GM12878 (cell line): Measurements from ENCODE around the gene MRGPRE. TPM values are rescaled to one million over a fixed set of nuclear protein-coding genes. Genes with fewer than 3 reads are reported as not detected.
A peak's percentile ranks its signal among the peaks of the same experiment; 100 is the strongest.

Experiments used
- ATAC-seq: fragments of 200-7000 bp; cut with Tn5 transposase; 3 replicates; pipeline ENCODE4 v1.9.1; 2020; ENCODE audit warnings: mild to moderate bottlenecking, moderate library complexity
- BruUV-seq: library from RNA; stranded (reverse); fragments of 400-500 nt; replicated peaks from 2 replicates; lab custom pipeline; 2021; lab: Mats Ljungman, UMichigan
- CTCF ChIA-PET: fragments of 300-600 bp; sonication (Branson Sonifier 250); formaldehyde crosslinking; extraction: SDS; loops from one replicate; lab custom pipeline; 2021; ENCODE audit warnings: inconsistent platforms; lab: Yijun Ruan, JAX
- POLR2A ChIA-PET: fragments of 350-600 bp; formaldehyde crosslinking; extraction: SDS; loops from one replicate; lab custom pipeline; 2021; ENCODE audit warnings: inconsistent platforms; lab: Charles Lee
- RAD21 ChIA-PET: fragments of 300-600 bp; sonication (Branson Sonifier 250); formaldehyde crosslinking; loops from one replicate; lab custom pipeline; 2023; ENCODE audit warnings: antibody characterized with exemption; ENCODE audit not compliant: unreplicated experiment; lab: Charles Lee
- SMC1A ChIA-PET: fragments of 300-600 bp; sonication (Branson Sonifier 250); formaldehyde crosslinking; loops from one replicate; lab custom pipeline; 2023; ENCODE audit not compliant: unreplicated experiment, uncharacterized antibody; lab: Charles Lee
- DNase-seq: peaks from one replicate; pipeline ENCODE4 v3.0.0-alpha.2; 2011; ENCODE audit warnings: low read depth, low spot score
- FAIRE-seq: peaks from 3 replicates; lab custom pipeline; 2011; peaks lifted over from hg19 to GRCh38; lab: Jason Lieb, UNC
- H2AFZ ChIP-seq: 2 replicates; pipeline ENCODE4 v1.6.0; 2011; ENCODE audit warnings: low read depth, low read length, control low read depth; ENCODE audit not compliant: control insufficient read depth
- H3K27ac ChIP-seq: 2 replicates; pipeline ENCODE4 v1.5.1; 2011; ENCODE audit warnings: control low read depth; ENCODE audit not compliant: control insufficient read depth, insufficient read depth
- H3K27me3 ChIP-seq, 2 experiments: replicated peaks in 1 of 2; 2 replicates each; pipeline versions ENCODE4 v1.6.0 to v1.6.1; 2011; ENCODE audit warnings: low read length in 1 of 2; ENCODE audit not compliant: control insufficient read depth in 2 of 2, insufficient read depth in 2 of 2
- H3K36me3 ChIP-seq, 2 experiments: 2 replicates each; pipeline ENCODE4 v1.5.1; 2011; ENCODE audit warnings: low read length in 1 of 2; ENCODE audit not compliant: control insufficient read depth in 2 of 2, insufficient read depth in 2 of 2
- H3K4me1 ChIP-seq: 2 replicates; pipeline ENCODE4 v1.6.1; 2011; ENCODE audit warnings: mild to moderate bottlenecking, low read length, moderate library complexity, mixed read lengths; ENCODE audit not compliant: control insufficient read depth, insufficient read depth
- H3K4me2 ChIP-seq: 2 replicates; pipeline ENCODE4 v1.6.0; 2011; ENCODE audit warnings: control low read depth; ENCODE audit not compliant: control insufficient read depth, insufficient read depth
- H3K4me3 ChIP-seq: fragments of 200-600 bp; sonication (generic); 2 replicates; pipeline ENCODE4 v1.5.1; 2016
- H3K79me2 ChIP-seq: 2 replicates; pipeline ENCODE4 v1.6.0; 2011; ENCODE audit warnings: low read length; ENCODE audit not compliant: control insufficient read depth, insufficient read depth
- H3K9ac ChIP-seq: 2 replicates; pipeline ENCODE4 v1.8.0; 2011; ENCODE audit warnings: low read length, control low read depth, mixed read lengths; ENCODE audit not compliant: control insufficient read depth, insufficient read depth
- H3K9me3 ChIP-seq: replicated peaks from 3 replicates; pipeline ENCODE4 v1.5.1; 2011; ENCODE audit warnings: mild to moderate bottlenecking, low read length; ENCODE audit not compliant: control insufficient read depth, insufficient read depth
- H4K20me1 ChIP-seq: 2 replicates; pipeline ENCODE4 v1.6.0; 2011; ENCODE audit not compliant: control insufficient read depth, insufficient read depth
- BCL11A ChIP-seq: IDR thresholded peaks from 2 replicates; pipeline ENCODE4 v1.6.1; 2011; ENCODE audit warnings: low read depth, low read length
- ETV6 ChIP-seq, 2 experiments: fragments of 450-650 bp in 1 of 2; IDR thresholded peaks in 1 of 2; conservative IDR thresholded peaks in 1 of 2; 2 replicates each; pipeline ENCODE4 v1.6.1; 2014; ENCODE audit warnings: antibody characterized with exemption in 1 of 2, borderline replicate concordance in 1 of 2, low read depth in 1 of 2, mild to moderate bottlenecking in 1 of 2, moderate library complexity in 1 of 2
- IKZF1 ChIP-seq: fragments of 450-650 bp; conservative IDR thresholded peaks from 2 replicates; pipeline ENCODE4 v1.6.1; 2017; ENCODE audit warnings: antibody characterized with exemption, mild to moderate bottlenecking
- MEF2A ChIP-seq: IDR thresholded peaks from 2 replicates; pipeline ENCODE4 v1.6.1; 2011; ENCODE audit warnings: low read depth, mild to moderate bottlenecking, low read length, moderate library complexity; ENCODE audit not compliant: insufficient read depth
- SIN3A ChIP-seq: IDR thresholded peaks from 2 replicates; pipeline ENCODE4 v1.6.1; 2012; ENCODE audit warnings: low read depth, low read length, improper control_type of control experiment
- SPI1 ChIP-seq: IDR thresholded peaks from 2 replicates; pipeline ENCODE4 v1.6.1; 2011; ENCODE audit warnings: low read depth, mild to moderate bottlenecking, low read length, moderate library complexity, borderline replicate concordance; ENCODE audit not compliant: insufficient read depth
- WGBS: methylation state at CpG from one replicate; pipeline ENCODE4 v1.1.6; 2016; ENCODE audit warnings: low lambda C conversion rate; ENCODE audit not compliant: insufficient replicate concordance, insufficient coverage; ENCODE audit errors: missing lambda C conversion rate; 5-methylcytosine and 5-hydroxymethylcytosine counted together
- in situ Hi-C: fragments of 300-500 bp; cut with MboI; formaldehyde crosslinking; loops from 9 replicates; pipeline ENCODE4 v1.14.3; 2018; ENCODE audit warnings: mixed read lengths
- intact Hi-C: fragments of 100-400 bp; cut with micrococcal nuclease; formaldehyde crosslinking; loops from one replicate; pipeline ENCODE4 v1.14.2; 2022; ENCODE audit not compliant: unreplicated experiment
- polyA plus RNA-seq, 11 experiments: library from polyadenylated mRNA; depleted of rRNA in 4 of 11; unstranded in 6 of 11; stranded (reverse) in 5 of 11; fragments of >200 nt; fragmentation: Nextera tagmentation in 4 of 11; fragmentation: Illumina TruSeq in 1 of 11; extraction: Ambion mirVana in 4 of 11; extraction: Trizol in 1 of 11; gene quantifications; 1 replicate in 1 of 11; 2 replicates in 10 of 11; pipeline versions ENCODE4 v1.2.1 to v1.2.3, GENCODE V29; 2011 to 2016; ENCODE audit warnings: inconsistent platforms in 2 of 11, missing spikeins in 2 of 11, low read depth in 1 of 11
- total RNA-seq, 4 experiments: library from RNA; depleted of rRNA in 3 of 4; stranded (reverse); fragments of >200 nt in 3 of 4; fragmentation: Illumina TruSeq in 1 of 4; extraction: Trizol in 1 of 4; gene quantifications; 2 replicates each; pipeline versions ENCODE4 v1.2.1 to v1.2.3, GENCODE V29; 2013 to 2021
- TF ChIP-seq, protein P1 (sequence below): fragments of 450-650 bp; formaldehyde crosslinking; IDR thresholded peaks from 2 replicates; pipeline ENCODE4 v1.5.0; 2022; ENCODE audit warnings: mild to moderate bottlenecking, missing genetic modification characterization
- TF ChIP-seq, protein P2 (sequence below): IDR thresholded peaks from 2 replicates; pipeline ENCODE4 v1.6.1; 2012; ENCODE audit warnings: low read depth, low read length, improper control_type of control experiment
- TF ChIP-seq, protein P3 (sequence below): fragments of 450-650 bp; IDR thresholded peaks from 2 replicates; pipeline ENCODE4 v1.6.1; 2018; ENCODE audit warnings: borderline replicate concordance, mild to moderate bottlenecking; ENCODE audit not compliant: partially characterized antibody
- TF ChIP-seq, protein P4 (sequence below): fragments of 450-650 bp; IDR thresholded peaks from 2 replicates; pipeline ENCODE4 v1.6.1; 2017; ENCODE audit warnings: mild to moderate bottlenecking, low read depth, inconsistent platforms; ENCODE audit not compliant: poor library complexity, severe bottlenecking

The MRGPRE gene
- total and polyA plus RNA-seq, 10 of the 15 experiments (the other 5 are each of a cell fraction or from before 2014, with no cell fraction given): 0.34 TPM; not detected in 9

DNA sequence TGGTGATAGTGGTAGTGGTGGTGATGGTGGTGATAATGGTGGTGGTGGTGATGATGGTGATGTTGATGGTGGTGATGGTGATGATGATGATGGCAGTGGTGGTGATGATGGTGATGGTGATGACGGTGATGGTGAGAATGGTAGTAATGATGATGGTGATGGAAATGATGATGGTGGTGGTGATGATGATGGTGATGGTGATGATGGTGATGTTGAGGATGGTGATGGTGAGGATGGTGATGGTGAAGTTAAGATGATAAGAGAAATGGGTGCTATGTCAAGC, 25.4 kb downstream of the MRGPRE start (continued):
- TF ChIP-seq, protein P1, sequence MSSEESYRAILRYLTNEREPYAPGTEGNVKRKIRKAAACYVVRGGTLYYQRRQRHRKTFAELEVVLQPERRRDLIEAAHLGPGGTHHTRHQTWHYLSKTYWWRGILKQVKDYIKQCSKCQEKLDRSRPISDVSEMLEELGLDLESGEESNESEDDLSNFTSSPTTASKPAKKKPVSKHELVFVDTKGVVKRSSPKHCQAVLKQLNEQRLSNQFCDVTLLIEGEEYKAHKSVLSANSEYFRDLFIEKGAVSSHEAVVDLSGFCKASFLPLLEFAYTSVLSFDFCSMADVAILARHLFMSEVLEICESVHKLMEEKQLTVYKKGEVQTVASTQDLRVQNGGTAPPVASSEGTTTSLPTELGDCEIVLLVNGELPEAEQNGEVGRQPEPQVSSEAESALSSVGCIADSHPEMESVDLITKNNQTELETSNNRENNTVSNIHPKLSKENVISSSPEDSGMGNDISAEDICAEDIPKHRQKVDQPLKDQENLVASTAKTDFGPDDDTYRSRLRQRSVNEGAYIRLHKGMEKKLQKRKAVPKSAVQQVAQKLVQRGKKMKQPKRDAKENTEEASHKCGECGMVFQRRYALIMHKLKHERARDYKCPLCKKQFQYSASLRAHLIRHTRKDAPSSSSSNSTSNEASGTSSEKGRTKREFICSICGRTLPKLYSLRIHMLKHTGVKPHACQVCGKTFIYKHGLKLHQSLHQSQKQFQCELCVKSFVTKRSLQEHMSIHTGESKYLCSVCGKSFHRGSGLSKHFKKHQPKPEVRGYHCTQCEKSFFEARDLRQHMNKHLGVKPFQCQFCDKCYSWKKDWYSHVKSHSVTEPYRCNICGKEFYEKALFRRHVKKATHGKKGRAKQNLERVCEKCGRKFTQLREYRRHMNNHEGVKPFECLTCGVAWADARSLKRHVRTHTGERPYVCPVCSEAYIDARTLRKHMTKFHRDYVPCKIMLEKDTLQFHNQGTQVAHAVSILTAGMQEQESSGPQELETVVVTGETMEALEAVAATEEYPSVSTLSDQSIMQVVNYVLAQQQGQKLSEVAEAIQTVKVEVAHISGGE (CRISPR knock-in tag): no peak
- TF ChIP-seq, all 136 proteins: peak for 0

DNA sequence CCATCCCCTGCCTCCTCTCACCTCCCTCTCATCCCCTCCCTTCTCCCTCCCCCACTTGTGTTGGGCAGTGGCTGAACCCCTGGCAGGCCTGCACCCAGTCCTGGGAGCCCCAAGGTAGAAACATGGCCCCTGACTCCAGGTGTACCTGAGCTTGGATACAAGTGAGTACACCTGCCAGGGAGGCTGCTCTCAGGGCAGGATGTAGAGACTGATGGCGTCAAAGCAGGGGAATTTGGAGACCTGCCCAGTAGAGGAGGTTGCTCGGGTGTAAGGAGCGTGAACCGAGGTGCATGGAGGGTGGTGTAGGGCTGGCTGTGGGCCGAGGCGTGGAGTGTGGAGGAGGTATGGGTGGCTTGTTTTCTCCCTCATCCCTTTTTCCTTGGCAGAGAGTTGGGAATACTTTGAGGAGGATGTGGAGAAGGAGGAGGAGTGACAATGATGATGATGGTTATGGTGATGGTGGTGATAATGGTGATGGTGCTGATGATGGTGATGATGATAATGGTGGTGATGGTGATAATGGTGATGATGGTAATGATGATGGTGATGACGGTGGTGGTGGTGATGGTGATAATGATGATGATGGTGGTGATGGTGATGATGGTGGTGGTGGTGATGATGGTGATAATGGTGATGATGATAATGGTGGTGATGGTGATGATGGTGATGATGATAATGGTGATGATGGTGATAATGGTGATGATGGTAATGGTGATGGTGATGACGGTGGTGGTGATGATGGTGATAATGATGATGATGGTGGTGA, 25.9 kb downstream of the MRGPRE start:
- in situ Hi-C loops: no loop called here
- POLR2A ChIA-PET: no interaction called here
- ATAC-seq: no peak
- Histone ChIP-seq H3K4me2 (no peak overlapping the region), H2AFZ (no peak overlapping the region), H3K36me3 (no peaks in the 10 kb centered on the region), H3K9ac (no peak overlapping the region), H3K9me3 (no peaks in the 10 kb centered on the region), H3K4me3 (no peak overlapping the region), H3K79me2 (no peaks in the 10 kb centered on the region), H3K27me3 (peaks cover 2% of the 10 kb centered on the region in 2 experiments; a peak in 3 of 4 replicates), H4K20me1 (no peaks in the 10 kb centered on the region), H3K27ac (no peak overlapping the region), H3K4me1 (no peaks in the 10 kb centered on the region)
- peak; percentile 44 for FAIRE-seq
- SMC1A ChIA-PET: no interaction called here
- intact Hi-C loops: no loop called here
- WGBS: 33% methylated on average over 8 of the region's 8 CpGs
- no TSS peak for BruUV-seq
- TF ChIP-seq, protein P2, sequence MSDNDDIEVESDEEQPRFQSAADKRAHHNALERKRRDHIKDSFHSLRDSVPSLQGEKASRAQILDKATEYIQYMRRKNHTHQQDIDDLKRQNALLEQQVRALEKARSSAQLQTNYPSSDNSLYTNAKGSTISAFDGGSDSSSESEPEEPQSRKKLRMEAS: no peak
- TF ChIP-seq BCL11A (no peak), ETV6 (conservative IDR thresholded peaks at IDR 0.05 in 1 of 2, IDR thresholded peaks at IDR 0.05 in 1 of 2; ENCODE audit: borderline replicate concordance in 1 of 2, low read depth in 1 of 2) (no peak), SIN3A (no peak), MEF2A (no peak), IKZF1 (no peak), SPI1 (no peak)
- TF ChIP-seq, protein P3, sequence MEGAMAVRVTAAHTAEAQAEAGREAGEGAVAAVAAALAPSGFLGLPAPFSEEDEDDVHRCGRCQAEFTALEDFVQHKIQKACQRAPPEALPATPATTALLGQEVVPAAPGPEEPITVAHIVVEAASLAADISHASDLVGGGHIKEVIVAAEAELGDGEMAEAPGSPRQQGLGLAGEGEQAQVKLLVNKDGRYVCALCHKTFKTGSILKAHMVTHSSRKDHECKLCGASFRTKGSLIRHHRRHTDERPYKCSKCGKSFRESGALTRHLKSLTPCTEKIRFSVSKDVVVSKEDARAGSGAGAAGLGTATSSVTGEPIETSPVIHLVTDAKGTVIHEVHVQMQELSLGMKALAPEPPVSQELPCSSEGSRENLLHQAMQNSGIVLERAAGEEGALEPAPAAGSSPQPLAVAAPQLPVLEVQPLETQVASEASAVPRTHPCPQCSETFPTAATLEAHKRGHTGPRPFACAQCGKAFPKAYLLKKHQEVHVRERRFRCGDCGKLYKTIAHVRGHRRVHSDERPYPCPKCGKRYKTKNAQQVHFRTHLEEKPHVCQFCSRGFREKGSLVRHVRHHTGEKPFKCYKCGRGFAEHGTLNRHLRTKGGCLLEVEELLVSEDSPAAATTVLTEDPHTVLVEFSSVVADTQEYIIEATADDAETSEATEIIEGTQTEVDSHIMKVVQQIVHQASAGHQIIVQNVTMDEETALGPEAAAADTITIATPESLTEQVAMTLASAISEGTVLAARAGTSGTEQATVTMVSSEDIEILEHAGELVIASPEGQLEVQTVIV: no peak
- TF ChIP-seq, protein P4, sequence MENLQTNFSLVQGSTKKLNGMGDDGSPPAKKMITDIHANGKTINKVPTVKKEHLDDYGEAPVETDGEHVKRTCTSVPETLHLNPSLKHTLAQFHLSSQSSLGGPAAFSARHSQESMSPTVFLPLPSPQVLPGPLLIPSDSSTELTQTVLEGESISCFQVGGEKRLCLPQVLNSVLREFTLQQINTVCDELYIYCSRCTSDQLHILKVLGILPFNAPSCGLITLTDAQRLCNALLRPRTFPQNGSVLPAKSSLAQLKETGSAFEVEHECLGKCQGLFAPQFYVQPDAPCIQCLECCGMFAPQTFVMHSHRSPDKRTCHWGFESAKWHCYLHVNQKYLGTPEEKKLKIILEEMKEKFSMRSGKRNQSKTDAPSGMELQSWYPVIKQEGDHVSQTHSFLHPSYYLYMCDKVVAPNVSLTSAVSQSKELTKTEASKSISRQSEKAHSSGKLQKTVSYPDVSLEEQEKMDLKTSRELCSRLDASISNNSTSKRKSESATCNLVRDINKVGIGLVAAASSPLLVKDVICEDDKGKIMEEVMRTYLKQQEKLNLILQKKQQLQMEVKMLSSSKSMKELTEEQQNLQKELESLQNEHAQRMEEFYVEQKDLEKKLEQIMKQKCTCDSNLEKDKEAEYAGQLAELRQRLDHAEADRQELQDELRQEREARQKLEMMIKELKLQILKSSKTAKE: no peak
- CTCF ChIA-PET: no interaction called here
- RAD21 ChIA-PET: no interaction called here
- DNase-seq: no peak
